ENCODE data around the gene C1orf122. TPM values are rescaled to one million over a fixed set of nuclear protein-coding genes. Genes with fewer than 3 reads are reported as not detected.

C1orf122 gene
- total RNA-seq, 1 experiment from 2014 or later, result 72.5 TPM

DNA sequence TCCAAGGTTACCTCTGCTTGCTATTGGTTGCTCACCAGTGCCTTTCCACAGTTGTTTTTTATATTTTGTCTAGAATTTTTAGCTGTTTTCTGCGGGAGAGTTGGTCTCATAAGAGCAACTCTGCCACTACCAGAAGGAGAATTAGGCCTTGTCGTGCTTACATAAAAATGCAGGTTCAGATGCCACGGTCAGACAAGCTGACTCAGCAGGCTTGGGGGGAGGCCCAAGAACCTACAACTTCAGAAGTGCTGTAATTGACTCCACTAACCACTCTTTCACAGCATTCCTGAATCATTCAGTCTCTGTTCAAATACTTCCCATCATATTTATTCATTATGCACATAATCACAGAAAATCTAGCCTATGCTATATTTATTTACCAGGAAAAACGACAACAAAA is 23.5 kb downstream of the C1orf122 start:
- Histone ChIP-seq H3F3A (ENCODE audit: low read length, unreplicated experiment) (no peaks in the 10 kb centered on the region), H4K20me1 (ENCODE audit: low read length) (no peaks in the 10 kb centered on the region), H3K27me3 (ENCODE audit: low read length) (no peaks in the 10 kb centered on the region), H3K9me3 (ENCODE audit: low read length) (no peaks in the 10 kb centered on the region), H3K4me3 (ENCODE audit: low read length) (no peak overlapping the region), H3K4me2 (ENCODE audit: low read length) (no peak overlapping the region), H3K79me2 (ENCODE audit: low read length) (no peaks in the 10 kb centered on the region), H3K9ac (ENCODE audit: low read length) (no peak overlapping the region), H3K9me2 (replicated peaks; ENCODE audit: low read length) (no peaks in the 10 kb centered on the region), H2AFZ (ENCODE audit: low read length) (no peak overlapping the region), H3K27ac (ENCODE audit: low read length) (no peak overlapping the region), H3K36me3 (ENCODE audit: low read depth, low read length) (peaks cover 32% of the 10 kb centered on the region), H3K4me1 (ENCODE audit: insufficient read depth, low read length) (peaks cover 6% of the 10 kb centered on the region; the same call in 1 of the 2 replicates)
- ChIA-PET CTCF (no interaction called here), POLR2A (ENCODE audit: unreplicated experiment) (no interaction called here)
- TF ChIP-seq EZH2phosphoT487 (IDR thresholded peaks at IDR 0.05; ENCODE audit: borderline replicate concordance, low read length) (no peak), EZH2 (IDR thresholded peaks at IDR 0.05; ENCODE audit: low read length, unreplicated experiment) (no peak)
- TF ChIP-seq, protein P1, sequence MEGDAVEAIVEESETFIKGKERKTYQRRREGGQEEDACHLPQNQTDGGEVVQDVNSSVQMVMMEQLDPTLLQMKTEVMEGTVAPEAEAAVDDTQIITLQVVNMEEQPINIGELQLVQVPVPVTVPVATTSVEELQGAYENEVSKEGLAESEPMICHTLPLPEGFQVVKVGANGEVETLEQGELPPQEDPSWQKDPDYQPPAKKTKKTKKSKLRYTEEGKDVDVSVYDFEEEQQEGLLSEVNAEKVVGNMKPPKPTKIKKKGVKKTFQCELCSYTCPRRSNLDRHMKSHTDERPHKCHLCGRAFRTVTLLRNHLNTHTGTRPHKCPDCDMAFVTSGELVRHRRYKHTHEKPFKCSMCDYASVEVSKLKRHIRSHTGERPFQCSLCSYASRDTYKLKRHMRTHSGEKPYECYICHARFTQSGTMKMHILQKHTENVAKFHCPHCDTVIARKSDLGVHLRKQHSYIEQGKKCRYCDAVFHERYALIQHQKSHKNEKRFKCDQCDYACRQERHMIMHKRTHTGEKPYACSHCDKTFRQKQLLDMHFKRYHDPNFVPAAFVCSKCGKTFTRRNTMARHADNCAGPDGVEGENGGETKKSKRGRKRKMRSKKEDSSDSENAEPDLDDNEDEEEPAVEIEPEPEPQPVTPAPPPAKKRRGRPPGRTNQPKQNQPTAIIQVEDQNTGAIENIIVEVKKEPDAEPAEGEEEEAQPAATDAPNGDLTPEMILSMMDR (conservative IDR thresholded peaks at IDR 0.05; ENCODE audit: low read depth, low read length), result no peak
- ATAC-seq (no peak), DNase-seq (no peak)
- no TSS peak for BruUV-seq (replicated peaks)
- intact Hi-C loops (cut with micrococcal nuclease), result no loop called here

DNA sequence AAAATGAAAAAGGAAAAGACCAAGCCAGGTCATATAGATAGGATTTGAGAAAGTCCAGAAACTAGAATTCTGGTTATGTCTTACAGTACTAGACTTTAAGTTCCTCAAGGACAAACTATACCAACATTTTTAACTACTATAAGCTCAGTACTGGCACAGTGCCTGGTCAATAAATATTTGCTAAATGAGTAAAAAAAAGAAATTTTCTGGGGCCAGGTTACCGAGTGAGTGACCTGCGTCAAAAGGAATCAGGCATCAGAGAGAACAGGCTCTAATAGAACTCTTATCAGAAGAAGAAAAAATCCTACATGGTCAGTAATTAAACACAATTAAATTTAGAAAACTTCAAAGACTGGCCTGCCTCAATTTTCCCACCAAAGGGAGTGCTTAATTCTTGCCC is 24.2 kb downstream of the C1orf122 start:
- CTCF ChIA-PET, result no interaction called here
- H3K4me1 ChIP-seq (ENCODE audit: insufficient read depth, low read length), result peaks cover 5% of the 10 kb centered on the region; the same call in 1 of the 2 replicates
- H3K9ac ChIP-seq (ENCODE audit: low read length), result no peak overlapping the region
- no peaks in the 10 kb centered on the region for H3K9me2 ChIP-seq (replicated peaks; ENCODE audit: low read length)
- H4K20me1 ChIP-seq (ENCODE audit: low read length), result no peaks in the 10 kb centered on the region
- BruUV-seq (replicated peaks), result no TSS peak
- no peaks in the 10 kb centered on the region for H3K79me2 ChIP-seq (ENCODE audit: low read length)
- intact Hi-C loops (cut with micrococcal nuclease), result no loop called here
- H3K36me3 ChIP-seq (ENCODE audit: low read depth, low read length), result peaks cover 36% of the 10 kb centered on the region
- ATAC-seq (peak; percentile 67), DNase-seq (peak; percentile 65)
- H2AFZ ChIP-seq (ENCODE audit: low read length), result no peak overlapping the region
- no peak overlapping the region for H3K4me3 ChIP-seq (ENCODE audit: low read length)
- no peaks in the 10 kb centered on the region for H3F3A ChIP-seq (ENCODE audit: low read length, unreplicated experiment)
- POLR2A ChIA-PET (ENCODE audit: unreplicated experiment), result no interaction called here
- no peak overlapping the region for H3K27ac ChIP-seq (ENCODE audit: low read length)
- H3K9me3 ChIP-seq (ENCODE audit: low read length), result no peaks in the 10 kb centered on the region
- no peak for TF ChIP-seq EZH2phosphoT487 (IDR thresholded peaks at IDR 0.05; ENCODE audit: borderline replicate concordance, low read length)
- no peak for TF ChIP-seq EZH2 (IDR thresholded peaks at IDR 0.05; ENCODE audit: low read length, unreplicated experiment)
- H3K27me3 ChIP-seq (ENCODE audit: low read length), result no peaks in the 10 kb centered on the region
- no peak overlapping the region for H3K4me2 ChIP-seq (ENCODE audit: low read length)

DNA sequence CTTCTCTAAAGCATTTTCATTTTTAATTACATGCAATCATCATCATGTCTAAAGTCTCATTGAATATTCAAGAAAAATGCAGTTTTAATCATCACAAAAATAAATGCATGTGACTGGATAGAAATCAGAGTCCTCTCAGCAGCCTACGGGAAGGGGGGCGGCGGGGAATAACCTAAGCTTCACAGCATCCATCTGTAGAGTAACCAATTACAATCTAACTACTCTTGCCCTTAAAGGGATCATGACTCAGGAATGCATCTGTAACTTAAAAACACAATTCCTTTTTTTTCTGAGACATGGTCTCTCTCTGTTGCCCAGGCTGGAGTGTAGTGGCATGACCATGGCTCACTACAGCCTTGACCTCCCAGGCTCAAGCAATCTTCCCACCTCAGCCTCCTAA is 29.2 kb downstream of the C1orf122 start:
- intact Hi-C loops (cut with micrococcal nuclease), result no loop called here
- TF ChIP-seq, protein P1 (conservative IDR thresholded peaks at IDR 0.05; ENCODE audit: low read depth, low read length), result no peak
- no peak for TF ChIP-seq EZH2phosphoT487 (IDR thresholded peaks at IDR 0.05; ENCODE audit: borderline replicate concordance, low read length)
- no peak for TF ChIP-seq EZH2 (IDR thresholded peaks at IDR 0.05; ENCODE audit: low read length, unreplicated experiment)
- POLR2A ChIA-PET (ENCODE audit: unreplicated experiment), result no interaction called here
- Histone ChIP-seq H3F3A (ENCODE audit: low read length, unreplicated experiment) (no peaks in the 10 kb centered on the region), H3K36me3 (ENCODE audit: low read depth, low read length) (peaks cover 44% of the 10 kb centered on the region), H3K79me2 (ENCODE audit: low read length) (no peaks in the 10 kb centered on the region), H3K27ac (ENCODE audit: low read length) (no peak overlapping the region), H3K27me3 (ENCODE audit: low read length) (no peaks in the 10 kb centered on the region), H3K4me2 (ENCODE audit: low read length) (no peak overlapping the region), H2AFZ (ENCODE audit: low read length) (no peak overlapping the region), H3K4me3 (ENCODE audit: low read length) (no peak overlapping the region), H3K9ac (ENCODE audit: low read length) (no peak overlapping the region), H4K20me1 (ENCODE audit: low read length) (no peaks in the 10 kb centered on the region), H3K9me3 (ENCODE audit: low read length) (no peaks in the 10 kb centered on the region), H3K9me2 (replicated peaks; ENCODE audit: low read length) (no peaks in the 10 kb centered on the region), H3K4me1 (ENCODE audit: insufficient read depth, low read length) (peaks cover 5% of the 10 kb centered on the region; the same call in 1 of the 2 replicates)
- ATAC-seq, result no peak
- no TSS peak for BruUV-seq (replicated peaks)
- CTCF ChIA-PET, result no interaction called here
- DNase-seq, result no peak

Measured in PC-3 (cell line).